GM23338 (cell line): Measurements from ENCODE around the gene PHYH. TPM values are rescaled to one million over a fixed set of nuclear protein-coding genes. Genes with fewer than 3 reads are reported as not detected.
A peak's percentile ranks its signal among the peaks of the same experiment; 100 is the strongest.

ENCODE experiments used
- ATAC-seq: fragments of 200-7000 bp; cut with Tn5 transposase; 3 replicates; pipeline ENCODE4 v1.9.1; 2020
- DNase-seq: peaks from one replicate; pipeline ENCODE4 v3.0.0-alpha.2; 2015; ENCODE audit warnings: low spot score
- H2AFZ ChIP-seq: fragments of 200-600 bp; sonication (generic); 2 replicates; pipeline ENCODE4 v1.8.0; 2016; ENCODE audit warnings: antibody characterized with exemption, mild to moderate bottlenecking, moderate library complexity
- H3F3A ChIP-seq: fragments of 200-600 bp; sonication (generic); replicated peaks from 2 replicates; pipeline ENCODE4 v1.8.0; 2017; ENCODE audit warnings: antibody characterized with exemption, mixed run types, low read depth
- H3K27ac ChIP-seq: fragments of 200-600 bp; sonication (generic); 2 replicates; pipeline ENCODE4 v1.6.1; 2016; ENCODE audit warnings: low read depth
- H3K27me3 ChIP-seq: fragments of 200-600 bp; sonication (generic); 2 replicates; pipeline ENCODE4 v1.8.0; 2016; ENCODE audit warnings: mild to moderate bottlenecking, mixed run types, moderate library complexity; ENCODE audit not compliant: insufficient read depth
- H3K36me3 ChIP-seq: fragments of 200-600 bp; sonication (generic); 2 replicates; pipeline ENCODE4 v1.8.0; 2016; ENCODE audit warnings: mild to moderate bottlenecking; ENCODE audit not compliant: insufficient read depth
- H3K4me1 ChIP-seq: fragments of 200-600 bp; sonication (generic); 2 replicates; pipeline ENCODE4 v1.8.0; 2016; ENCODE audit warnings: mild to moderate bottlenecking, moderate library complexity; ENCODE audit not compliant: insufficient read depth
- H3K4me2 ChIP-seq: fragments of 200-600 bp; sonication (generic); 2 replicates; pipeline ENCODE4 v1.7.1; 2017; ENCODE audit warnings: mixed run types
- H3K4me3 ChIP-seq: fragments of 200-600 bp; sonication (generic); 2 replicates; pipeline ENCODE4 v1.6.1; 2016; ENCODE audit warnings: mixed run types
- H3K79me2 ChIP-seq: fragments of 200-600 bp; sonication (generic); replicated peaks from 2 replicates; pipeline ENCODE4 v1.8.0; 2017; ENCODE audit warnings: mild to moderate bottlenecking; ENCODE audit not compliant: insufficient read depth
- H3K9me2 ChIP-seq: fragments of 200-600 bp; sonication (generic); 2 replicates; pipeline ENCODE4 v1.8.0; 2017; ENCODE audit not compliant: insufficient read depth
- H4K20me1 ChIP-seq: fragments of 200-600 bp; sonication (generic); replicated peaks from 2 replicates; pipeline ENCODE4 v1.8.0; 2017; ENCODE audit warnings: mild to moderate bottlenecking; ENCODE audit not compliant: insufficient read depth
- H3K27ac Mint-ChIP-seq: 2 replicates; pipeline ENCODE4 v1.8.0; 2020; ENCODE audit warnings: inconsistent platforms, mild to moderate bottlenecking, moderate library complexity, mixed read lengths
- H3K27me3 Mint-ChIP-seq: 3 replicates; pipeline ENCODE4 v1.8.0; 2022; ENCODE audit warnings: low read depth, mild to moderate bottlenecking, moderate library complexity, mixed read lengths, inconsistent platforms; ENCODE audit not compliant: insufficient read depth, poor library complexity
- H3K36me3 Mint-ChIP-seq: 3 replicates; pipeline ENCODE4 v1.8.0; 2021; ENCODE audit warnings: low read depth, mild to moderate bottlenecking, inconsistent platforms, moderate library complexity, mixed read lengths
- H3K4me1 Mint-ChIP-seq: 3 replicates; pipeline ENCODE4 v1.8.0; 2020; ENCODE audit warnings: mild to moderate bottlenecking, inconsistent platforms, mixed read lengths
- H3K4me3 Mint-ChIP-seq: 3 replicates; pipeline ENCODE4 v1.8.0; 2021; ENCODE audit warnings: moderate library complexity, mild to moderate bottlenecking, inconsistent platforms, mixed read lengths
- H3K9me3 Mint-ChIP-seq: 3 replicates; pipeline ENCODE4 v1.8.0; 2020; ENCODE audit warnings: moderate library complexity, mild to moderate bottlenecking, inconsistent platforms, mixed read lengths
- CREB1 ChIP-seq: fragments of 250-450 bp; sonication (Bioruptor Pico); IDR thresholded peaks from 2 replicates; pipeline ENCODE4 v1.5.0; 2020; ENCODE audit warnings: low read depth, mild to moderate bottlenecking, moderate library complexity
- EZH2 ChIP-seq: fragments of 200-600 bp; sonication (generic); IDR thresholded peaks from one replicate; pipeline ENCODE4 v1.8.0; 2017; ENCODE audit warnings: antibody characterized with exemption, mild to moderate bottlenecking, low read depth; ENCODE audit not compliant: unreplicated experiment
- EZH2phosphoT487 ChIP-seq: fragments of 200-600 bp; sonication (generic); IDR thresholded peaks from one replicate; pipeline ENCODE4 v1.8.1; 2018; ENCODE audit warnings: antibody characterized with exemption; ENCODE audit not compliant: unreplicated experiment
- JUNB ChIP-seq: IDR thresholded peaks from one replicate; pipeline ENCODE4 v1.6.1; 2016; ENCODE audit warnings: antibody characterized with exemption; ENCODE audit not compliant: unreplicated experiment
- NANOG ChIP-seq: IDR thresholded peaks from 2 replicates; pipeline ENCODE4 v1.6.1; 2016; ENCODE audit warnings: antibody characterized with exemption, borderline replicate concordance
- POLR2AphosphoS5 ChIP-seq: IDR thresholded peaks from 2 replicates; pipeline ENCODE4 v1.6.1; 2016; ENCODE audit warnings: antibody characterized with exemption, low read depth
- STAT1 ChIP-seq: IDR thresholded peaks from one replicate; pipeline ENCODE4 v1.6.1; 2016; ENCODE audit warnings: antibody characterized with exemption; ENCODE audit not compliant: unreplicated experiment
- ZNF114 ChIP-seq: fragments of 250-450 bp; sonication (Bioruptor Pico); IDR thresholded peaks from 2 replicates; pipeline ENCODE4 v1.5.0; 2020; ENCODE audit warnings: mild to moderate bottlenecking, moderate library complexity
- ZNF331 ChIP-seq: fragments of 250-450 bp; sonication (Bioruptor Pico); IDR thresholded peaks from 2 replicates; pipeline ENCODE4 v1.5.0; 2020; ENCODE audit warnings: low read depth, mild to moderate bottlenecking, moderate library complexity
- polyA plus RNA-seq: library from polyadenylated mRNA; unstranded; fragments of >200 nt; fragmentation: Nextera tagmentation; extraction: Ambion mirVana; gene quantifications from 2 replicates; pipeline ENCODE4 v1.2.1, GENCODE V29; 2016
- total RNA-seq: library from RNA; depleted of rRNA; stranded (reverse); fragments of >200 nt; shearing (Covaris generic); gene quantifications from 2 replicates; pipeline ENCODE4 v1.2.3, GENCODE V29; 2014
- TF ChIP-seq, protein P1 (sequence below): IDR thresholded peaks from 2 replicates; pipeline ENCODE4 v1.6.1; 2016; ENCODE audit warnings: antibody characterized with exemption
- TF ChIP-seq, protein P2 (sequence below), 2 experiments: fragments of 200-600 bp in 1 of 2; sonication (generic) in 1 of 2; conservative IDR thresholded peaks; 2 replicates each; pipeline versions ENCODE4 v1.5.1 to v1.6.1; 2016 to 2017; ENCODE audit warnings: antibody characterized with exemption in 2 of 2, low read depth in 2 of 2, mild to moderate bottlenecking in 2 of 2, moderate library complexity in 1 of 2
- TF ChIP-seq, protein P3 (sequence below): fragments of 250-450 bp; sonication (Bioruptor Pico); IDR thresholded peaks from 2 replicates; pipeline ENCODE4 v1.5.0; 2020; ENCODE audit warnings: mild to moderate bottlenecking, moderate library complexity

Gene PHYH
- total and polyA plus RNA-seq, 2 experiments from 2014 or later, result 10.9 to 29.8 TPM

GRCh38 chr10:13268841-13269240 is 31.0 kb downstream of the PHYH start (continued):
- TF ChIP-seq, protein P1, sequence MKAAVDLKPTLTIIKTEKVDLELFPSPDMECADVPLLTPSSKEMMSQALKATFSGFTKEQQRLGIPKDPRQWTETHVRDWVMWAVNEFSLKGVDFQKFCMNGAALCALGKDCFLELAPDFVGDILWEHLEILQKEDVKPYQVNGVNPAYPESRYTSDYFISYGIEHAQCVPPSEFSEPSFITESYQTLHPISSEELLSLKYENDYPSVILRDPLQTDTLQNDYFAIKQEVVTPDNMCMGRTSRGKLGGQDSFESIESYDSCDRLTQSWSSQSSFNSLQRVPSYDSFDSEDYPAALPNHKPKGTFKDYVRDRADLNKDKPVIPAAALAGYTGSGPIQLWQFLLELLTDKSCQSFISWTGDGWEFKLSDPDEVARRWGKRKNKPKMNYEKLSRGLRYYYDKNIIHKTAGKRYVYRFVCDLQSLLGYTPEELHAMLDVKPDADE, result no peak
- no peak for TF ChIP-seq ZNF331
- TF ChIP-seq STAT1, result no peak
- TF ChIP-seq EZH2phosphoT487, result no peak
- no peak for TF ChIP-seq EZH2
- no peak for TF ChIP-seq POLR2AphosphoS5

DNA sequence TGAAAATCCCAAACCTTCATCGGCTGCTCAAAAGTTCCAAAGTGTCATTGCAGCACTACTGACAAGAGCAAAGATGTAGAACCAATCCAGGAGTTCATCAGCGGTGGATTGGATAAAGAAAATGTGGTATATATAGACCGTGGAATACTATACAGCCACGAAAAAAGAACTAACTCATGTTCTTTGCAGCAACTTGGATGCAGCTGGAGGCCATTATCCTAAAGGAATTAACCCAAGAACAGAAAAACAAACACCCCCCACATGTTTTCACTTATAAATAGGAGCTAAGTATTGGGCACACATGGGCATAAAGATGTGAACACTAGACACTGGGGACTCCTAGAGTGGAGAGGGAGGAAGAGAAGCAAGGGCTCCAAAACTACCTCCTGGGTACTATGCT is 31.6 kb downstream of the PHYH start:
- no peak overlapping the region for H3K4me3 ChIP-seq
- no peaks in the 10 kb centered on the region for H3K9me3 Mint-ChIP-seq
- no peaks in the 10 kb centered on the region for H3K27me3 ChIP-seq
- H3K4me2 ChIP-seq, result no peak overlapping the region
- peak overlapping the region; percentile 37; the same call in 1 of the 2 replicates for H3K27ac ChIP-seq
- DNase-seq (no peak), ATAC-seq (no peak)
- H3K27me3 Mint-ChIP-seq, result peaks cover 17% of the 10 kb centered on the region
- H3K36me3 Mint-ChIP-seq, result no peaks in the 10 kb centered on the region
- no peaks in the 10 kb centered on the region for H3K36me3 ChIP-seq
- H3K79me2 ChIP-seq, result no peaks in the 10 kb centered on the region
- no peak overlapping the region for H2AFZ ChIP-seq
- H3F3A ChIP-seq, result peaks cover 12% of the 10 kb centered on the region
- H3K4me3 Mint-ChIP-seq, result no peak overlapping the region
- H4K20me1 ChIP-seq, result no peaks in the 10 kb centered on the region
- H3K4me1 ChIP-seq, result peaks cover 30% of the 10 kb centered on the region
- no peak overlapping the region for H3K27ac Mint-ChIP-seq
- H3K4me1 Mint-ChIP-seq, result peaks cover 36% of the 10 kb centered on the region
- no peaks in the 10 kb centered on the region for H3K9me2 ChIP-seq
- TF ChIP-seq JUNB (no peak), ZNF114 (CRISPR knock-in tag) (no peak), NANOG (no peak), ZNF331 (no peak), POLR2AphosphoS5 (no peak), EZH2phosphoT487 (no peak), EZH2 (no peak), CREB1 (CRISPR knock-in tag) (no peak)
- TF ChIP-seq, protein P2, sequence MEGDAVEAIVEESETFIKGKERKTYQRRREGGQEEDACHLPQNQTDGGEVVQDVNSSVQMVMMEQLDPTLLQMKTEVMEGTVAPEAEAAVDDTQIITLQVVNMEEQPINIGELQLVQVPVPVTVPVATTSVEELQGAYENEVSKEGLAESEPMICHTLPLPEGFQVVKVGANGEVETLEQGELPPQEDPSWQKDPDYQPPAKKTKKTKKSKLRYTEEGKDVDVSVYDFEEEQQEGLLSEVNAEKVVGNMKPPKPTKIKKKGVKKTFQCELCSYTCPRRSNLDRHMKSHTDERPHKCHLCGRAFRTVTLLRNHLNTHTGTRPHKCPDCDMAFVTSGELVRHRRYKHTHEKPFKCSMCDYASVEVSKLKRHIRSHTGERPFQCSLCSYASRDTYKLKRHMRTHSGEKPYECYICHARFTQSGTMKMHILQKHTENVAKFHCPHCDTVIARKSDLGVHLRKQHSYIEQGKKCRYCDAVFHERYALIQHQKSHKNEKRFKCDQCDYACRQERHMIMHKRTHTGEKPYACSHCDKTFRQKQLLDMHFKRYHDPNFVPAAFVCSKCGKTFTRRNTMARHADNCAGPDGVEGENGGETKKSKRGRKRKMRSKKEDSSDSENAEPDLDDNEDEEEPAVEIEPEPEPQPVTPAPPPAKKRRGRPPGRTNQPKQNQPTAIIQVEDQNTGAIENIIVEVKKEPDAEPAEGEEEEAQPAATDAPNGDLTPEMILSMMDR (conservative IDR thresholded peaks at IDR 0.05; ENCODE audit: low read depth in 2 of 2), result no peak
- TF ChIP-seq, protein P1, result no peak
- TF ChIP-seq, protein P3, sequence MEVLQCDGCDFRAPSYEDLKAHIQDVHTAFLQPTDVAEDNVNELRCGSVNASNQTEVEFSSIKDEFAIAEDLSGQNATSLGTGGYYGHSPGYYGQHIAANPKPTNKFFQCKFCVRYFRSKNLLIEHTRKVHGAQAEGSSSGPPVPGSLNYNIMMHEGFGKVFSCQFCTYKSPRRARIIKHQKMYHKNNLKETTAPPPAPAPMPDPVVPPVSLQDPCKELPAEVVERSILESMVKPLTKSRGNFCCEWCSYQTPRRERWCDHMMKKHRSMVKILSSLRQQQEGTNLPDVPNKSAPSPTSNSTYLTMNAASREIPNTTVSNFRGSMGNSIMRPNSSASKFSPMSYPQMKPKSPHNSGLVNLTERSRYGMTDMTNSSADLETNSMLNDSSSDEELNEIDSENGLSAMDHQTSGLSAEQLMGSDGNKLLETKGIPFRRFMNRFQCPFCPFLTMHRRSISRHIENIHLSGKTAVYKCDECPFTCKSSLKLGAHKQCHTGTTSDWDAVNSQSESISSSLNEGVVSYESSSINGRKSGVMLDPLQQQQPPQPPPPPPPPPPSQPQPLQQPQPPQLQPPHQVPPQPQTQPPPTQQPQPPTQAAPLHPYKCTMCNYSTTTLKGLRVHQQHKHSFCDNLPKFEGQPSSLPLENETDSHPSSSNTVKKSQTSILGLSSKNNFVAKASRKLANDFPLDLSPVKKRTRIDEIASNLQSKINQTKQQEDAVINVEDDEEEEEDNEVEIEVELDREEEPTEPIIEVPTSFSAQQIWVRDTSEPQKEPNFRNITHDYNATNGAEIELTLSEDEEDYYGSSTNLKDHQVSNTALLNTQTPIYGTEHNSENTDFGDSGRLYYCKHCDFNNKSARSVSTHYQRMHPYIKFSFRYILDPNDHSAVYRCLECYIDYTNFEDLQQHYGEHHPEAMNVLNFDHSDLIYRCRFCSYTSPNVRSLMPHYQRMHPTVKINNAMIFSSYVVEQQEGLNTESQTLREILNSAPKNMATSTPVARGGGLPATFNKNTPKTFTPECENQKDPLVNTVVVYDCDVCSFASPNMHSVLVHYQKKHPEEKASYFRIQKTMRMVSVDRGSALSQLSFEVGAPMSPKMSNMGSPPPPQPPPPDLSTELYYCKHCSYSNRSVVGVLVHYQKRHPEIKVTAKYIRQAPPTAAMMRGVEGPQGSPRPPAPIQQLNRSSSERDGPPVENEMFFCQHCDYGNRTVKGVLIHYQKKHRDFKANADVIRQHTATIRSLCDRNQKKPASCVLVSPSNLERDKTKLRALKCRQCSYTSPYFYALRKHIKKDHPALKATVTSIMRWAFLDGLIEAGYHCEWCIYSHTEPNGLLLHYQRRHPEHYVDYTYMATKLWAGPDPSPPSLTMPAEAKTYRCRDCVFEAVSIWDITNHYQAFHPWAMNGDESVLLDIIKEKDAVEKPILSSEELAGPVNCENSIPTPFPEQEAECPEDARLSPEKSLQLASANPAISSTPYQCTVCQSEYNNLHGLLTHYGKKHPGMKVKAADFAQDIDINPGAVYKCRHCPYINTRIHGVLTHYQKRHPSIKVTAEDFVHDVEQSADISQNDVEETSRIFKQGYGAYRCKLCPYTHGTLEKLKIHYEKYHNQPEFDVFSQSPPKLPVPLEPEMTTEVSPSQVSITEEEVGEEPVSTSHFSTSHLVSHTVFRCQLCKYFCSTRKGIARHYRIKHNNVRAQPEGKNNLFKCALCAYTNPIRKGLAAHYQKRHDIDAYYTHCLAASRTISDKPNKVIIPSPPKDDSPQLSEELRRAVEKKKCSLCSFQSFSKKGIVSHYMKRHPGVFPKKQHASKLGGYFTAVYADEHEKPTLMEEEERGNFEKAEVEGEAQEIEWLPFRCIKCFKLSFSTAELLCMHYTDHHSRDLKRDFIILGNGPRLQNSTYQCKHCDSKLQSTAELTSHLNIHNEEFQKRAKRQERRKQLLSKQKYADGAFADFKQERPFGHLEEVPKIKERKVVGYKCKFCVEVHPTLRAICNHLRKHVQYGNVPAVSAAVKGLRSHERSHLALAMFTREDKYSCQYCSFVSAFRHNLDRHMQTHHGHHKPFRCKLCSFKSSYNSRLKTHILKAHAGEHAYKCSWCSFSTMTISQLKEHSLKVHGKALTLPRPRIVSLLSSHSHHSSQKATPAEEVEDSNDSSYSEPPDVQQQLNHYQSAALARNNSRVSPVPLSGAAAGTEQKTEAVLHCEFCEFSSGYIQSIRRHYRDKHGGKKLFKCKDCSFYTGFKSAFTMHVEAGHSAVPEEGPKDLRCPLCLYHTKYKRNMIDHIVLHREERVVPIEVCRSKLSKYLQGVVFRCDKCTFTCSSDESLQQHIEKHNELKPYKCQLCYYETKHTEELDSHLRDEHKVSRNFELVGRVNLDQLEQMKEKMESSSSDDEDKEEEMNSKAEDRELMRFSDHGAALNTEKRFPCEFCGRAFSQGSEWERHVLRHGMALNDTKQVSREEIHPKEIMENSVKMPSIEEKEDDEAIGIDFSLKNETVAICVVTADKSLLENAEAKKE (CRISPR knock-in tag), result no peak
